ENCODE results near the gene SH3GLB1.

Gene SH3GLB1

GRCh38 chr1:86748622-86749373, 44.4 kb downstream of the SH3GLB1 start:
- POLR2A ChIA-PET (ENCODE audit: low non-redundant PET), result no interaction called here
- CTCF ChIA-PET, result interaction anchor here (0.5 kb wide), 1 partner anchor 773 kb away, joined by 3 read pairs; no protein-coding TSS in a partner anchor
- H3K27ac ChIP-seq, result no peak overlapping the region
- DNase-seq (ENCODE audit: low spot score), result no peak
- TF ChIP-seq CTCF (conservative IDR thresholded peaks at IDR 0.05; ENCODE audit: low read depth), result no peak

- CTCF ChIA-PET, result no interaction called here
- no peak for TF ChIP-seq CTCF (conservative IDR thresholded peaks at IDR 0.05; ENCODE audit: low read depth)
- POLR2A ChIA-PET (ENCODE audit: low non-redundant PET), result no interaction called here
- no peak overlapping the region for H3K27ac ChIP-seq
- no peak for DNase-seq (ENCODE audit: low spot score)
These were observed 45.7 kb downstream of the SH3GLB1 start for GRCh38 chr1:86750076-86750475.

GRCh38 chr1:86750530-86750929, 46.2 kb downstream of the SH3GLB1 start:
- no peak overlapping the region for H3K27ac ChIP-seq
- CTCF ChIA-PET, result no interaction called here
- POLR2A ChIA-PET (ENCODE audit: low non-redundant PET), result no interaction called here
- no peak for DNase-seq (ENCODE audit: low spot score)
- no peak for TF ChIP-seq CTCF (conservative IDR thresholded peaks at IDR 0.05; ENCODE audit: low read depth)

GRCh38 chr1:86751923-86752322, 47.5 kb downstream of the SH3GLB1 start:
- CTCF ChIA-PET, result interaction anchor here (0.6 kb wide), 2 partner anchors 282 to 464 kb away, joined by 3 to 4 read pairs; no protein-coding TSS in a partner anchor
- no peak overlapping the region for H3K27ac ChIP-seq
- no peak for DNase-seq (ENCODE audit: low spot score)
- no peak for TF ChIP-seq CTCF (conservative IDR thresholded peaks at IDR 0.05; ENCODE audit: low read depth)
- POLR2A ChIA-PET (ENCODE audit: low non-redundant PET), result no interaction called here

GRCh38 chr1:86753700-86754099, 49.3 kb downstream of the SH3GLB1 start:
- DNase-seq (ENCODE audit: low spot score), result peak; percentile 19
- ChIA-PET CTCF (interaction anchor here (0.6 kb wide), 2 partner anchors 27 to 202 kb away, joined by 3 to 4 read pairs; no protein-coding TSS in a partner anchor), POLR2A (ENCODE audit: low non-redundant PET) (no interaction called here)
- no peak for TF ChIP-seq CTCF (conservative IDR thresholded peaks at IDR 0.05; ENCODE audit: low read depth)
- H3K27ac ChIP-seq, result no peak overlapping the region

- no peak overlapping the region for H3K27ac ChIP-seq
- no peak for DNase-seq (ENCODE audit: low spot score)
- ChIA-PET POLR2A (ENCODE audit: low non-redundant PET) (no interaction called here), CTCF (interaction anchor here (0.6 kb wide), 1 partner anchor 201 kb away, joined by 4 read pairs; no protein-coding TSS in a partner anchor)
- TF ChIP-seq CTCF (conservative IDR thresholded peaks at IDR 0.05; ENCODE audit: low read depth), result no peak
These were observed 50.0 kb downstream of the SH3GLB1 start for GRCh38 chr1:86754265-86754974.

Data from RWPE1 (cell line).